NOMO-1 treated with dmso at 0.1 percent for 144 hours (cell line): ENCODE results near the gene SMCO4.
"Not testable (repeated sequence)": the region's sequence is repeated elsewhere in the genome, so short reads cannot be mapped to it uniquely, and the experiment has no call there.

Source experiments
- DNase-seq: peaks from one replicate; lab custom pipeline; 2025; ENCODE audit not compliant: unreplicated experiment; lab: John Stamatoyannopoulos, UW

The SMCO4 gene

GRCh38 chr11:93480256-93480655 lies 62.9 kb downstream of the SMCO4 start:
- no peak for DNase-seq

- no peak for DNase-seq
Observed at GRCh38 chr11:93478841-93479240, 64.3 kb downstream of the SMCO4 start.

GRCh38 chr11:93477684-93478234 lies 65.4 kb downstream of the SMCO4 start:
- no peak for DNase-seq

- no peak for DNase-seq
Observed at GRCh38 chr11:93476796-93477195, 66.4 kb downstream of the SMCO4 start.

- DNase-seq = no peak
Observed at GRCh38 chr11:93474123-93474522, 69.1 kb downstream of the SMCO4 start.

- no peak for DNase-seq
Observed at GRCh38 chr11:93468290-93468689, 74.9 kb downstream of the SMCO4 start.

- DNase-seq = no peak
Observed at GRCh38 chr11:93467054-93467453, 76.1 kb downstream of the SMCO4 start.

- DNase-seq = no peak
Observed at GRCh38 chr11:93464927-93465540, 78.2 kb downstream of the SMCO4 start.

GRCh38 chr11:93463666-93464065 lies 79.5 kb downstream of the SMCO4 start:
- DNase-seq = not testable (repeated sequence)

GRCh38 chr11:93458286-93458685 lies 84.9 kb downstream of the SMCO4 start:
- no peak for DNase-seq

GRCh38 chr11:93444617-93445073 lies 98.5 kb downstream of the SMCO4 start:
- DNase-seq = no peak

- DNase-seq = not testable (repeated sequence)
Observed at GRCh38 chr11:93443232-93443631, 100.0 kb downstream of the SMCO4 start.

- no peak for DNase-seq
Observed at GRCh38 chr11:93432247-93432646, 110.9 kb downstream of the SMCO4 start.
